HCT116 (cell line): ENCODE data around the gene ZER1. TPM values are rescaled to one million over a fixed set of nuclear protein-coding genes. Genes with fewer than 3 reads are reported as not detected.

ENCODE experiments used
- ATAC-seq: fragments of 200-7000 bp; cut with Tn5 transposase; 2 replicates; pipeline ENCODE4 v1.9.1; 2020; ENCODE audit warnings: mild to moderate bottlenecking, moderate library complexity
- BruUV-seq: library from RNA; stranded (reverse); fragments of 400-500 nt; replicated peaks from 2 replicates; lab custom pipeline; 2021; lab: Mats Ljungman, UMichigan
- CTCF ChIA-PET: fragments of 300-600 bp; sonication (Branson Sonifier 250); formaldehyde crosslinking; loops from one replicate; lab custom pipeline; 2021; ENCODE audit warnings: antibody characterized with exemption; lab: Charles Lee
- POLR2A ChIA-PET: fragments of 300-600, 350-600 bp; sonication (Branson Sonifier 250); formaldehyde crosslinking; loops from one replicate; lab custom pipeline; 2021; ENCODE audit warnings: antibody characterized with exemption; lab: Charles Lee
- RAD21 ChIA-PET, 2 experiments: fragments of 300-600 bp; sonication (Branson Sonifier 250); formaldehyde crosslinking; loops; one replicate each; lab custom pipeline; 2023; ENCODE audit warnings: low total read pairs in 2 of 2; ENCODE audit not compliant: uncharacterized antibody in 2 of 2, unreplicated experiment in 2 of 2, low non-redundant PET in 1 of 2; lab: Charles Lee
- DNase-seq: peaks from one replicate; pipeline ENCODE4 v3.0.0-alpha.2; 2010; ENCODE audit warnings: low read depth, low spot score
- H2AFZ ChIP-seq: fragments of 200-600 bp; shearing (Covaris generic), sonication (generic); 2 replicates; pipeline ENCODE4 v1.6.1; 2017; ENCODE audit warnings: low read depth, mixed run types, mixed read lengths, antibody characterized with exemption, low read length; ENCODE audit not compliant: poor library complexity, severe bottlenecking
- H3K27ac ChIP-seq: 2 replicates; pipeline ENCODE4 v1.5.1; 2012; ENCODE audit warnings: low read depth, low read length
- H3K27me3 ChIP-seq: fragments of 200-600 bp; sonication (generic); 2 replicates; pipeline ENCODE4 v1.6.1; 2016; ENCODE audit warnings: mixed run types, low read length, mixed read lengths; ENCODE audit not compliant: insufficient read depth
- H3K36me3 ChIP-seq, 2 experiments: fragments of 200-500 bp in 1 of 2; fragments of 200-600 bp in 1 of 2; sonication (Bioruptor generic) in 1 of 2; sonication (generic) in 1 of 2; 2 replicates each; pipeline versions ENCODE4 v1.5.1 to v1.6.1; 2014 to 2016; ENCODE audit warnings: low read length in 2 of 2, inconsistent platforms in 1 of 2, mixed read lengths in 1 of 2, mixed run types in 1 of 2; ENCODE audit not compliant: insufficient read depth in 2 of 2, control insufficient read depth in 1 of 2
- H3K4me1 ChIP-seq, 2 experiments: fragments of 200-600 bp in 1 of 2; sonication (generic) in 1 of 2; 2 replicates each; pipeline versions ENCODE4 v1.5.1 to v1.6.1; 2012 to 2017; ENCODE audit warnings: low read length in 2 of 2, inconsistent platforms in 1 of 2, mild to moderate bottlenecking in 1 of 2, mixed read lengths in 1 of 2, mixed run types in 1 of 2, moderate library complexity in 1 of 2; ENCODE audit not compliant: insufficient read depth in 2 of 2, control insufficient read depth in 1 of 2
- H3K4me2 ChIP-seq: fragments of 200-600 bp; sonication (generic); 2 replicates; pipeline ENCODE4 v1.6.1; 2017; ENCODE audit warnings: mixed run types, low read length, mixed read lengths
- H3K4me3 ChIP-seq, 2 experiments: fragments of 200-600 bp in 1 of 2; sonication (generic) in 1 of 2; replicated peaks in 1 of 2; 2 replicates each; pipeline ENCODE4 v1.5.1; 2011 to 2016; ENCODE audit warnings: low read length in 2 of 2, control low read depth in 1 of 2, low read depth in 1 of 2, mild to moderate bottlenecking in 1 of 2, mixed read lengths in 1 of 2, mixed run types in 1 of 2
- H3K79me2 ChIP-seq: fragments of 200-600 bp; sonication (generic); 2 replicates; pipeline ENCODE4 v1.6.1; 2017; ENCODE audit warnings: mild to moderate bottlenecking, mixed run types, low read length, moderate library complexity, mixed read lengths; ENCODE audit not compliant: insufficient read depth
- H3K9ac ChIP-seq: fragments of 200-600 bp; sonication (generic); 2 replicates; pipeline ENCODE4 v1.6.1; 2016; ENCODE audit warnings: low read length, mixed read lengths
- H3K9me2 ChIP-seq: fragments of 200-600 bp; sonication (generic), shearing (Covaris generic); 2 replicates; pipeline ENCODE4 v1.6.1; 2017; ENCODE audit warnings: mixed run types, mild to moderate bottlenecking, moderate library complexity; ENCODE audit not compliant: insufficient read depth
- H3K9me3 ChIP-seq, 2 experiments: fragments of 200-500 bp in 1 of 2; fragments of 200-600 bp in 1 of 2; sonication (Bioruptor generic) in 1 of 2; sonication (generic) in 1 of 2; 2 replicates each; pipeline ENCODE4 v1.6.1; 2014 to 2017; ENCODE audit warnings: low read length in 2 of 2, mixed read lengths in 2 of 2, inconsistent platforms in 1 of 2, low read depth in 1 of 2, mild to moderate bottlenecking in 1 of 2, mixed run types in 1 of 2, moderate library complexity in 1 of 2; ENCODE audit not compliant: control insufficient read depth in 1 of 2, insufficient read depth in 1 of 2
- H4K20me1 ChIP-seq: fragments of 200-600 bp; sonication (generic), shearing (Covaris generic); 2 replicates; pipeline ENCODE4 v1.6.1; 2017; ENCODE audit warnings: mixed run types, mild to moderate bottlenecking, moderate library complexity; ENCODE audit not compliant: insufficient read depth
- ATF3 ChIP-seq: IDR thresholded peaks from 2 replicates; pipeline ENCODE4 v1.6.1; 2012
- CBX3 ChIP-seq: IDR thresholded peaks from 2 replicates; pipeline ENCODE4 v1.6.1; 2012; ENCODE audit warnings: low read depth
- CEBPB ChIP-seq: IDR thresholded peaks from 2 replicates; pipeline ENCODE4 v1.6.1; 2012; ENCODE audit warnings: low read depth
- CTCF ChIP-seq, 3 experiments: fragments of 200-600 bp in 1 of 3; sonication (generic) in 1 of 3; IDR thresholded peaks in 2 of 3; conservative IDR thresholded peaks in 1 of 3; 2 replicates each; pipeline ENCODE4 v1.5.1; 2012 to 2017; ENCODE audit warnings: low read depth in 2 of 3, low read length in 2 of 3, antibody characterized with exemption in 1 of 3, borderline replicate concordance in 1 of 3, control low read depth in 1 of 3, mild to moderate bottlenecking in 1 of 3, mixed read lengths in 1 of 3, mixed run types in 1 of 3, moderate library complexity in 1 of 3; ENCODE audit not compliant: insufficient read depth in 1 of 3
- EGR1 ChIP-seq: IDR thresholded peaks from 2 replicates; pipeline ENCODE4 v1.6.1; 2012; ENCODE audit warnings: low read depth
- ELF1 ChIP-seq: IDR thresholded peaks from 2 replicates; pipeline ENCODE4 v1.6.1; 2012; ENCODE audit warnings: low read depth, borderline replicate concordance
- EZH2 ChIP-seq: fragments of 200-600 bp; sonication (generic); IDR thresholded peaks from 2 replicates; pipeline ENCODE4 v1.6.1; 2017; ENCODE audit warnings: antibody characterized with exemption, mixed run types
- FOSL1 ChIP-seq: IDR thresholded peaks from 2 replicates; pipeline ENCODE4 v1.6.1; 2012; ENCODE audit warnings: low read depth
- JUND ChIP-seq: IDR thresholded peaks from 2 replicates; pipeline ENCODE4 v1.6.1; 2012
- MAX ChIP-seq: IDR thresholded peaks from 2 replicates; pipeline ENCODE4 v1.6.1; 2012
- RAD21 ChIP-seq: IDR thresholded peaks from 2 replicates; pipeline ENCODE4 v1.6.1; 2012; ENCODE audit warnings: low read depth, mild to moderate bottlenecking
- SIN3A ChIP-seq: IDR thresholded peaks from 2 replicates; pipeline ENCODE4 v1.6.1; 2012; ENCODE audit warnings: low read depth
- SP1 ChIP-seq: IDR thresholded peaks from 2 replicates; pipeline ENCODE4 v1.6.1; 2012; ENCODE audit warnings: low read depth
- SRF ChIP-seq: IDR thresholded peaks from 2 replicates; pipeline ENCODE4 v1.6.1; 2012; ENCODE audit warnings: low read depth
- TCF7L2 ChIP-seq: IDR thresholded peaks from 2 replicates; pipeline ENCODE4 v1.7.0; 2011; ENCODE audit warnings: borderline replicate concordance, inconsistent platforms; ENCODE audit not compliant: insufficient read depth, insufficient read length; ENCODE audit errors: extremely low read depth
- YY1 ChIP-seq: IDR thresholded peaks from 2 replicates; pipeline ENCODE4 v1.6.1; 2011; ENCODE audit warnings: low read length, low read depth, moderate library complexity, mild to moderate bottlenecking; ENCODE audit not compliant: insufficient replicate concordance; ENCODE audit errors: extremely low read depth
- ZBTB33 ChIP-seq: IDR thresholded peaks from 2 replicates; pipeline ENCODE4 v1.6.1; 2011; ENCODE audit warnings: mild to moderate bottlenecking, low read length, moderate library complexity; ENCODE audit not compliant: insufficient replicate concordance; ENCODE audit errors: extremely low read depth
- ZNF274 ChIP-seq: fragments of 200-500 bp; sonication (Bioruptor generic); IDR thresholded peaks from 2 replicates; pipeline ENCODE4 v1.6.1; 2014; ENCODE audit warnings: mild to moderate bottlenecking, low read depth, low read length, inconsistent platforms
- intact Hi-C: fragments of 100-400 bp; cut with micrococcal nuclease; formaldehyde crosslinking; loops from 2 replicates; pipeline ENCODE4 v1.10.0; 2022
- total RNA-seq: library from RNA; stranded (reverse); gene quantifications from one replicate; pipeline ENCODE4 v1.2.1, GENCODE V29; 2021; ENCODE audit not compliant: unreplicated experiment

The ZER1 gene
- total RNA-seq, 1 experiment from 2014 or later, result 18.0 TPM

- ChIA-PET CTCF (no interaction called here), POLR2A (no interaction called here), RAD21 (no interaction called here)
- no peak for DNase-seq
- no peak overlapping the region for H3K27ac ChIP-seq
- no peaks in the 10 kb centered on the region for H3K79me2 ChIP-seq
- no peaks in the 10 kb centered on the region for H3K9me2 ChIP-seq
- no peaks in the 10 kb centered on the region for H3K9me3 ChIP-seq
- no peak overlapping the region for H3K9ac ChIP-seq
- intact Hi-C loops, result no loop called here
- no peaks in the 10 kb centered on the region for H3K4me1 ChIP-seq
- no peak overlapping the region for H3K4me2 ChIP-seq
- no peaks in the 10 kb centered on the region for H4K20me1 ChIP-seq
- ATAC-seq, result no peak
- H3K27me3 ChIP-seq, result no peaks in the 10 kb centered on the region
- no peak overlapping the region for H2AFZ ChIP-seq
- TF ChIP-seq ELF1 (no peak), TCF7L2 (no peak), ZBTB33 (no peak), EZH2 (no peak), SP1 (no peak), EGR1 (no peak), JUND (no peak), SRF (no peak), FOSL1 (no peak), YY1 (no peak), CTCF (IDR thresholded peaks at IDR 0.05 in 2 of 3, conservative IDR thresholded peaks at IDR 0.05 in 1 of 3; ENCODE audit: borderline replicate concordance in 1 of 3, insufficient read depth in 1 of 3, low read depth in 2 of 3, low read length in 2 of 3) (no peak), ATF3 (no peak), CEBPB (no peak), CBX3 (no peak), RAD21 (no peak), MAX (no peak), SIN3A (no peak), ZNF274 (no peak)
- TF ChIP-seq, all 23 proteins: peak for 0
- H3K36me3 ChIP-seq, result peaks cover 3 to 6% of the 10 kb centered on the region in 2 experiments; a peak in 3 of 4 replicates
- no peak overlapping the region for H3K4me3 ChIP-seq
- BruUV-seq, result no TSS peak
Observed at GRCh38 chr9:128805661-128806060, 33.9 kb upstream of the ZER1 start.
